Bronchial epithelial cell (primary cell): Measurements from ENCODE around the gene CARD9. TPM values are rescaled to one million over a fixed set of nuclear protein-coding genes. Genes with fewer than 3 reads are reported as not detected.

ENCODE experiments used
- DNase-seq: peaks from one replicate; pipeline ENCODE4 v3.0.0-alpha.2; 2010; ENCODE audit warnings: low read depth
- FAIRE-seq: peaks from 2 replicates; lab custom pipeline; 2011; peaks lifted over from hg19 to GRCh38; lab: Jason Lieb, UNC
- H3K27me3 ChIP-seq: 2 replicates; pipeline ENCODE4 v1.5.1; 2011; ENCODE audit warnings: low read length; ENCODE audit not compliant: control insufficient read depth, insufficient read depth
- H3K36me3 ChIP-seq: 2 replicates; pipeline ENCODE4 v1.5.1; 2011; ENCODE audit warnings: low read length; ENCODE audit not compliant: control insufficient read depth, insufficient read depth
- H3K4me3 ChIP-seq: 2 replicates; pipeline ENCODE4 v1.5.1; 2011; ENCODE audit warnings: mild to moderate bottlenecking, low read depth, low read length, control low read depth
- CTCF ChIP-seq: IDR thresholded peaks from 2 replicates; pipeline ENCODE4 v1.5.1; 2011; ENCODE audit warnings: mild to moderate bottlenecking, moderate library complexity, low read length, control low read depth, inconsistent platforms; ENCODE audit not compliant: insufficient read depth, severe bottlenecking
- total RNA-seq: library from RNA; depleted of rRNA; stranded (reverse); fragments of >200 nt; gene quantifications from 2 replicates; pipeline ENCODE4 v1.2.1, GENCODE V29; 2014

Gene CARD9
- total RNA-seq, 1 donor from 2014 or later = 0.53 TPM

DNA sequence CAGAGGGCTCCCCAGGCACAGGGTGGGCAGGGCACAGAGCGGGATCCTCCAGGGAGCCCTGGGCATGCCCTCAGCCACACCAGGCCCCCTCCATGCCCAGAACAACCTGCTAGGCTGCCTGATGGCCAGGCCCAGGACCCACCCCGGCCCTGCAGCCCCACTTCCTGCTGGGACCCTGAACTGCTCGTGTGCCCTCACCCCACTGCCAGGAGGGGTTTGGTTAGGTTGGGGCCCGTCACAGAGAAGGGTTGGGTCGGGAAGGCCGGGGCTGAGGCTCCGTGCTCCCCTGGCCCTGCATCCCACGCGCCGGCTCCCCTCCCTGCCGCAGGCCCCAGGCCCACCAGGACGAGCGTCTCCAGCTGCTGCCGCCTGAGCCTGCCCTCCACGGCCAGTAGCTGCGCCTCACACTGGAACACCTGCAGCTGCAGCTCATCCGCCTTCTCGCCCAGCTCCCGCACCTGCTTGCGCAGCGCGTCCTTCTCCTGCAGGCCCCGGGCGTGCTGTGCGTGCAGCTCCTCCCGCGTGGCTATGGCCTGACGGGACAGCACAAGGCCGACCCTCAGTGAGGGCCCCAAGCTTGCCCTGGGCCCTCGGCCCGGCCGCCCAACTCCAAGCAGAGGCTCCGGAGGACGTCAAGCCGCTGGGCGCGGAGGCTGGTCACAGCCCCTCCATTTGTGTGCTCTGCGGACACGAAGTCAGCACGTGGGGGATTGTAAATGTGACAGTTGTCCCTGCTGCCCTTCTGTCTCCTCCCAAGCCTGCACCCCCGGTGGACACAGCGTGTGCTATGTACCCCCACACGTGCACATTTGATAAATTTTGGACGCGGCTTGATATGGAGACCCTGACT lies 5.9 kb downstream of the CARD9 start:
- DNase-seq = no peak
- FAIRE-seq = no peak
- Histone ChIP-seq H3K36me3 (no peaks in the 10 kb centered on the region), H3K27me3 (no peaks in the 10 kb centered on the region), H3K4me3 (no peak overlapping the region)
- TF ChIP-seq CTCF = no peak

- FAIRE-seq (no peak), DNase-seq (no peak)
- no peak for TF ChIP-seq CTCF
Measured at GRCh38 chr9:136366826-136367225, 6.6 kb downstream of the CARD9 start.

DNA sequence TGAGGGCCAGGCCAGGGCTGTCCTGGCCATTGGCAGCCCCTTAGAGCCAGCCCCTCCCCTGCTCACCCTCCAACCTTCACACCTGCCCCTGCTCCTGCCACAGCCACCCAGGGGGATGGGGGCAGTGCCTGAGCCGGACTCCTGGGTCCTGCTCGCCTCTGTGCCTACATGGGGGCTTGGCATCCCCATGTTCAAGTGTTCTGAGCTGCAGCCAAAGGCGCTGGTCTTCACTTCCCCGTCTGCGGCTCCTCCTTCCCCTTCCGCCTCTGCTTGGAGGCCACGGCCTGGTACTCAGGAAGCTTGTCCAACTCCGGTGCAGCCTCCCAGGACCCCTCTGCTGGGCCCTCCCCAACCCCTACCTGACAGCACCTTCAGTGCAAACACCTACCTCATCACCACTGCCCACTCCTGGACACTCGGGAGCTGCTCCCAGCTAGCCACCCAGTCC lies 7.7 kb downstream of the CARD9 start:
- H3K36me3 ChIP-seq = peaks cover 3% of the 10 kb centered on the region
- no peak overlapping the region for H3K4me3 ChIP-seq
- DNase-seq (no peak), FAIRE-seq (no peak)
- no peak for TF ChIP-seq CTCF
- no peaks in the 10 kb centered on the region for H3K27me3 ChIP-seq

More at GRCh38 chr9:136366826-136367225, 6.6 kb downstream of the CARD9 start:
- no peaks in the 10 kb centered on the region for H3K36me3 ChIP-seq
- no peak overlapping the region for H3K4me3 ChIP-seq
- no peaks in the 10 kb centered on the region for H3K27me3 ChIP-seq

- TF ChIP-seq CTCF = no peak
- no peaks in the 10 kb centered on the region for H3K27me3 ChIP-seq
- DNase-seq (no peak), FAIRE-seq (no peak)
- H3K36me3 ChIP-seq = peaks cover 3% of the 10 kb centered on the region
- no peak overlapping the region for H3K4me3 ChIP-seq
Measured at GRCh38 chr9:136364942-136365774, 8.3 kb downstream of the CARD9 start.

DNA sequence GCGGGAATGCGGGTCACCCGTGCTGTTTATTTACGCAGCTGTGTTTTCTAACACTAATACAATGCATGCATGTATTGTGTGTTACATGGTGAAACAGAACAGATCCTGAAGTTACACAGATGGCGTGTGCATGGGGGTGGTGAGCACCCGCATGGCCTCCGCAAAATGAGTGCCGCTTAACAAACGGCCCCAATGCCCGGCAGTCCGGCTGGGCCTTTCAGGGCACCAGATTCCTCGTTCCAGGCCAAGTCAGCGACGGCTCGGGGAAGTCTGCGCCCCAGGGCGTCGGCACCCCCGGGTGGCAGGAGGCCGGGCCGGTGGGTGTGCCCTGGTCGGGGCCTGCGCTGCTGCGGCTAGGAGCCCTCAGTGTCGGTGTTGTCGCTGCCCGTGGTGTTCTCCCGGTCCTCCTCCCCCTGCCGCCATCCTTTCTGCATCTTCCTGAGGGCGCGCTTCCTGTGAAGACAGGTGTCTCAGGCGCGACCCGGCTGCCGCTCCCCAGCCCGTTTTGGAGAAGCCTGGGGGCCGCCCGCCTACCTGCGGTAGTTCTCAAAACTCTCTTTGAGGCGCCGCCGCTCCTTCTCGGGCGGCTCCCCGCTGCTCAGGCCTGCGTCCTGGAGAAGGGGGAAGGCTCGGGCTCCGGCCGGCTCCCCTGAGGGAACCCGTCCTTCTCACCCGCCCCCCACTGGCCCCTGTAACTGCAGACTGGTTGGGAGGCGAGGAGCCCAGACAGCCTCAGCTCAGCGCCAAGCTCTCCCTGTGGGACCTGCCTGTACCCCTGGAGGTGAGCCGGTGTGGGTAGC lies 9.3 kb downstream of the CARD9 start:
- DNase-seq (no peak), FAIRE-seq (peak; percentile 43)
- TF ChIP-seq CTCF = no peak
- Histone ChIP-seq H3K4me3 (peak overlapping the region; percentile 70), H3K36me3 (peaks cover 3% of the 10 kb centered on the region), H3K27me3 (no peaks in the 10 kb centered on the region)
